ENCODE results near the gene DTYMK.

DNA sequence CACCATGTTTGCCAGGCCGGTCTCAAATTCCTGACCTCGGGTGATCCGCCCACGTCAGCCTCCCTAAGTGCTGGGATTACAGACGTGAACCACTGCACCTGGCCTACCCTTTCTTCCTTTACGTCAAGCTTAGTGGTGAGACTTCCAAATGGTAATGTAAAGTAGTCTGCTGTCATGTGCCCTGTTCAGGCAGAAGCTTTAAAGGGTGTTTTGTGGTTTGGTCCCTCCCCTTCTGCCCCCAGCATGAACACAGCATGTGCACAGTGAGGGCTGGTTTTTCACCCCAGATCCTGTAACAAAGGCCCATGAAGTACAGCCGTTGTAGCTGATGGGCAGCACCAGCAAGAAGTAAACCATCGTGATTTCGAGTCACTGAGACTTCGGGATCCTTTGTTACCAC is 2.7 kb upstream of the DTYMK start:
- TF ChIP-seq SMAD4 (CRISPR knock-in tag; IDR thresholded peaks at IDR 0.05) (no peak), NR2C2 (CRISPR knock-in tag; IDR thresholded peaks at IDR 0.05) (no peak), OVOL2 (CRISPR knock-in tag; IDR thresholded peaks at IDR 0.05; ENCODE audit: borderline replicate concordance) (no peak), KAT7 (CRISPR knock-in tag; IDR thresholded peaks at IDR 0.05; ENCODE audit: borderline replicate concordance) (no peak), CTCF (IDR thresholded peaks at IDR 0.05) (no peak), ZNF512 (CRISPR knock-in tag; IDR thresholded peaks at IDR 0.05; ENCODE audit: borderline replicate concordance) (no peak), ATF2 (CRISPR knock-in tag; IDR thresholded peaks at IDR 0.05; ENCODE audit: borderline replicate concordance, low read depth) (no peak), MAX (CRISPR knock-in tag; IDR thresholded peaks at IDR 0.05) (no peak), MYBL2 (CRISPR knock-in tag; IDR thresholded peaks at IDR 0.05) (no peak), ZBTB21 (CRISPR knock-in tag; IDR thresholded peaks at IDR 0.05; ENCODE audit: borderline replicate concordance) (no peak), NFYB (CRISPR knock-in tag; conservative IDR thresholded peaks at IDR 0.05; ENCODE audit: low read depth) (no peak), STAT6 (CRISPR knock-in tag; conservative IDR thresholded peaks at IDR 0.05; ENCODE audit: low read depth) (no peak), CREM (CRISPR knock-in tag; IDR thresholded peaks at IDR 0.05) (no peak)
- TF ChIP-seq, protein P1, sequence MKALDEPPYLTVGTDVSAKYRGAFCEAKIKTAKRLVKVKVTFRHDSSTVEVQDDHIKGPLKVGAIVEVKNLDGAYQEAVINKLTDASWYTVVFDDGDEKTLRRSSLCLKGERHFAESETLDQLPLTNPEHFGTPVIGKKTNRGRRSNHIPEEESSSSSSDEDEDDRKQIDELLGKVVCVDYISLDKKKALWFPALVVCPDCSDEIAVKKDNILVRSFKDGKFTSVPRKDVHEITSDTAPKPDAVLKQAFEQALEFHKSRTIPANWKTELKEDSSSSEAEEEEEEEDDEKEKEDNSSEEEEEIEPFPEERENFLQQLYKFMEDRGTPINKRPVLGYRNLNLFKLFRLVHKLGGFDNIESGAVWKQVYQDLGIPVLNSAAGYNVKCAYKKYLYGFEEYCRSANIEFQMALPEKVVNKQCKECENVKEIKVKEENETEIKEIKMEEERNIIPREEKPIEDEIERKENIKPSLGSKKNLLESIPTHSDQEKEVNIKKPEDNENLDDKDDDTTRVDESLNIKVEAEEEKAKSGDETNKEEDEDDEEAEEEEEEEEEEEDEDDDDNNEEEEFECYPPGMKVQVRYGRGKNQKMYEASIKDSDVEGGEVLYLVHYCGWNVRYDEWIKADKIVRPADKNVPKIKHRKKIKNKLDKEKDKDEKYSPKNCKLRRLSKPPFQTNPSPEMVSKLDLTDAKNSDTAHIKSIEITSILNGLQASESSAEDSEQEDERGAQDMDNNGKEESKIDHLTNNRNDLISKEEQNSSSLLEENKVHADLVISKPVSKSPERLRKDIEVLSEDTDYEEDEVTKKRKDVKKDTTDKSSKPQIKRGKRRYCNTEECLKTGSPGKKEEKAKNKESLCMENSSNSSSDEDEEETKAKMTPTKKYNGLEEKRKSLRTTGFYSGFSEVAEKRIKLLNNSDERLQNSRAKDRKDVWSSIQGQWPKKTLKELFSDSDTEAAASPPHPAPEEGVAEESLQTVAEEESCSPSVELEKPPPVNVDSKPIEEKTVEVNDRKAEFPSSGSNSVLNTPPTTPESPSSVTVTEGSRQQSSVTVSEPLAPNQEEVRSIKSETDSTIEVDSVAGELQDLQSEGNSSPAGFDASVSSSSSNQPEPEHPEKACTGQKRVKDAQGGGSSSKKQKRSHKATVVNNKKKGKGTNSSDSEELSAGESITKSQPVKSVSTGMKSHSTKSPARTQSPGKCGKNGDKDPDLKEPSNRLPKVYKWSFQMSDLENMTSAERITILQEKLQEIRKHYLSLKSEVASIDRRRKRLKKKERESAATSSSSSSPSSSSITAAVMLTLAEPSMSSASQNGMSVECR (CRISPR knock-in tag; IDR thresholded peaks at IDR 0.05; ENCODE audit: borderline replicate concordance) = no peak
